Measurements from ENCODE around the gene EPHA2.

EPHA2 gene

GRCh38 chr1:16204216-16204615 is 48.3 kb upstream of the EPHA2 start:
- H4K20me1 ChIP-seq (ENCODE audit: insufficient read depth, low read length) = no peaks in the 10 kb centered on the region
- no peak overlapping the region for H3K4me3 ChIP-seq (ENCODE audit: low read depth in 1 of 2, low read length in 2 of 2)
- no peak overlapping the region for H3K9ac ChIP-seq (ENCODE audit: low read depth, low read length)
- ATAC-seq (ENCODE audit: insufficient read depth, low read depth) (no peak), DNase-seq (no peak)
- H3K4me2 ChIP-seq (ENCODE audit: insufficient read depth, low read length) = no peak overlapping the region
- no peaks in the 10 kb centered on the region for H3K9me3 ChIP-seq (ENCODE audit: insufficient read depth, low read length, severe bottlenecking)
- H2AFZ ChIP-seq (ENCODE audit: low read depth, low read length) = no peak overlapping the region
- H3K27me3 ChIP-seq (ENCODE audit: insufficient read depth, low read length, poor library complexity) = no peaks in the 10 kb centered on the region
- TF ChIP-seq EZH2 (IDR thresholded peaks at IDR 0.05; ENCODE audit: borderline replicate concordance, low read depth, low read length, severe bottlenecking) (no peak), CTCF (IDR thresholded peaks at IDR 0.05; ENCODE audit: borderline replicate concordance, extremely low read depth, low read length, poor library complexity, severe bottlenecking) (no peak)
- no peak overlapping the region for H3K27ac ChIP-seq (ENCODE audit: low read length)
- H3K36me3 ChIP-seq (ENCODE audit: insufficient read depth, low read length) = no peaks in the 10 kb centered on the region; the same call in 1 of the 2 replicates
- H3K4me1 ChIP-seq (ENCODE audit: insufficient read depth, low read length) = peaks cover 24% of the 10 kb centered on the region
- H3K79me2 ChIP-seq (ENCODE audit: insufficient read depth, low read length) = no peaks in the 10 kb centered on the region

- Histone ChIP-seq H3K27ac (ENCODE audit: low read length) (no peak overlapping the region), H3K27me3 (ENCODE audit: insufficient read depth, low read length, poor library complexity) (no peaks in the 10 kb centered on the region), H3K4me2 (ENCODE audit: insufficient read depth, low read length) (no peak overlapping the region), H3K79me2 (ENCODE audit: insufficient read depth, low read length) (no peaks in the 10 kb centered on the region), H3K4me1 (ENCODE audit: insufficient read depth, low read length) (peaks cover 24% of the 10 kb centered on the region), H3K36me3 (ENCODE audit: insufficient read depth, low read length) (peaks cover 3% of the 10 kb centered on the region; the same call in 1 of the 2 replicates), H3K9ac (ENCODE audit: low read depth, low read length) (no peak overlapping the region), H4K20me1 (ENCODE audit: insufficient read depth, low read length) (no peaks in the 10 kb centered on the region), H3K4me3 (ENCODE audit: low read depth in 1 of 2, low read length in 2 of 2) (no peak overlapping the region), H2AFZ (ENCODE audit: low read depth, low read length) (no peak overlapping the region), H3K9me3 (ENCODE audit: insufficient read depth, low read length, severe bottlenecking) (no peaks in the 10 kb centered on the region)
- no peak for ATAC-seq (ENCODE audit: insufficient read depth, low read depth)
- TF ChIP-seq CTCF (IDR thresholded peaks at IDR 0.05; ENCODE audit: borderline replicate concordance, extremely low read depth, low read length, poor library complexity, severe bottlenecking) (no peak), EZH2 (IDR thresholded peaks at IDR 0.05; ENCODE audit: borderline replicate concordance, low read depth, low read length, severe bottlenecking) (no peak)
- no peak for DNase-seq
Measured at GRCh38 chr1:16203550-16203949, 47.7 kb upstream of the EPHA2 start.

GRCh38 chr1:16202281-16203210 is 46.7 kb upstream of the EPHA2 start:
- Histone ChIP-seq H3K79me2 (ENCODE audit: insufficient read depth, low read length) (no peaks in the 10 kb centered on the region), H3K9ac (ENCODE audit: low read depth, low read length) (no peak overlapping the region), H3K4me1 (ENCODE audit: insufficient read depth, low read length) (peaks cover 20% of the 10 kb centered on the region), H3K36me3 (ENCODE audit: insufficient read depth, low read length) (peaks cover 3% of the 10 kb centered on the region; the same call in 1 of the 2 replicates), H2AFZ (ENCODE audit: low read depth, low read length) (no peak overlapping the region), H3K4me3 (ENCODE audit: low read depth in 1 of 2, low read length in 2 of 2) (no peak overlapping the region), H3K27me3 (ENCODE audit: insufficient read depth, low read length, poor library complexity) (no peaks in the 10 kb centered on the region), H3K27ac (ENCODE audit: low read length) (no peak overlapping the region), H3K9me3 (ENCODE audit: insufficient read depth, low read length, severe bottlenecking) (no peaks in the 10 kb centered on the region), H3K4me2 (ENCODE audit: insufficient read depth, low read length) (no peak overlapping the region), H4K20me1 (ENCODE audit: insufficient read depth, low read length) (no peaks in the 10 kb centered on the region)
- ATAC-seq (ENCODE audit: insufficient read depth, low read depth) = no peak
- TF ChIP-seq CTCF (IDR thresholded peaks at IDR 0.05; ENCODE audit: borderline replicate concordance, extremely low read depth, low read length, poor library complexity, severe bottlenecking) (no peak), EZH2 (IDR thresholded peaks at IDR 0.05; ENCODE audit: borderline replicate concordance, low read depth, low read length, severe bottlenecking) (no peak)
- DNase-seq = no peak

Data from DND-41 (cell line).